Measurements from ENCODE around the gene FOXK1.

FOXK1 gene

GRCh38 chr7:4698707-4699275, 16.7 kb downstream of the FOXK1 start:
- no peak for DNase-seq (ENCODE audit: low read depth in 2 of 2)

- no peak for DNase-seq (ENCODE audit: low read depth in 2 of 2)
Measured at GRCh38 chr7:4699841-4700240, 17.7 kb downstream of the FOXK1 start.

- no peak for DNase-seq (ENCODE audit: low read depth in 2 of 2)
Measured at GRCh38 chr7:4700577-4701235, 18.6 kb downstream of the FOXK1 start.

- no peak for DNase-seq (ENCODE audit: low read depth in 2 of 2)
Measured at GRCh38 chr7:4702961-4703512, 20.9 kb downstream of the FOXK1 start.

GRCh38 chr7:4703532-4703931, 21.4 kb downstream of the FOXK1 start:
- no peak for DNase-seq (ENCODE audit: low read depth in 2 of 2)

GRCh38 chr7:4706384-4707216, 24.5 kb downstream of the FOXK1 start:
- DNase-seq (ENCODE audit: low read depth in 2 of 2), result no peak

GRCh38 chr7:4707217-4707741, 25.2 kb downstream of the FOXK1 start:
- no peak for DNase-seq (ENCODE audit: low read depth in 2 of 2)

GRCh38 chr7:4707980-4708411, 25.9 kb downstream of the FOXK1 start:
- DNase-seq (ENCODE audit: low read depth in 2 of 2), result no peak

GRCh38 chr7:4709187-4709586, 27.1 kb downstream of the FOXK1 start:
- DNase-seq (ENCODE audit: low read depth in 2 of 2), result no peak

- DNase-seq (ENCODE audit: low read depth in 2 of 2), result no peak
Measured at GRCh38 chr7:4711093-4711492, 29.0 kb downstream of the FOXK1 start.

- DNase-seq (ENCODE audit: low read depth in 2 of 2), result no peak
Measured at GRCh38 chr7:4711634-4712033, 29.5 kb downstream of the FOXK1 start.

GRCh38 chr7:4712281-4713182, 30.4 kb downstream of the FOXK1 start:
- no peak for DNase-seq (ENCODE audit: low read depth in 2 of 2)

GRCh38 chr7:4713183-4713784, 31.2 kb downstream of the FOXK1 start:
- no peak for DNase-seq (ENCODE audit: low read depth in 2 of 2)

GRCh38 chr7:4714161-4714700, 32.1 kb downstream of the FOXK1 start:
- no peak for DNase-seq (ENCODE audit: low read depth in 2 of 2)

- DNase-seq (ENCODE audit: low read depth in 2 of 2), result no peak
Measured at GRCh38 chr7:4714767-4715409, 32.8 kb downstream of the FOXK1 start.

- no peak for DNase-seq (ENCODE audit: low read depth in 2 of 2)
Measured at GRCh38 chr7:4715410-4715776, 33.3 kb downstream of the FOXK1 start.

GRCh38 chr7:4716946-4717795, 35.1 kb downstream of the FOXK1 start:
- DNase-seq (ENCODE audit: low read depth in 2 of 2), result no peak

- no peak for DNase-seq (ENCODE audit: low read depth in 2 of 2)
Measured at GRCh38 chr7:4718075-4718474, 36.0 kb downstream of the FOXK1 start.

GRCh38 chr7:4720225-4720624, 38.1 kb downstream of the FOXK1 start:
- DNase-seq (ENCODE audit: low read depth in 2 of 2), result no peak

All from stimulated activated CD8-positive, alpha-beta memory T cell treated with anti-CD3 and anti-CD28 coated beads, Interleukin-7, amount 100 ng/mL, for 4 hours (primary cell).